ENCODE data around the gene GYG2.

DNA sequence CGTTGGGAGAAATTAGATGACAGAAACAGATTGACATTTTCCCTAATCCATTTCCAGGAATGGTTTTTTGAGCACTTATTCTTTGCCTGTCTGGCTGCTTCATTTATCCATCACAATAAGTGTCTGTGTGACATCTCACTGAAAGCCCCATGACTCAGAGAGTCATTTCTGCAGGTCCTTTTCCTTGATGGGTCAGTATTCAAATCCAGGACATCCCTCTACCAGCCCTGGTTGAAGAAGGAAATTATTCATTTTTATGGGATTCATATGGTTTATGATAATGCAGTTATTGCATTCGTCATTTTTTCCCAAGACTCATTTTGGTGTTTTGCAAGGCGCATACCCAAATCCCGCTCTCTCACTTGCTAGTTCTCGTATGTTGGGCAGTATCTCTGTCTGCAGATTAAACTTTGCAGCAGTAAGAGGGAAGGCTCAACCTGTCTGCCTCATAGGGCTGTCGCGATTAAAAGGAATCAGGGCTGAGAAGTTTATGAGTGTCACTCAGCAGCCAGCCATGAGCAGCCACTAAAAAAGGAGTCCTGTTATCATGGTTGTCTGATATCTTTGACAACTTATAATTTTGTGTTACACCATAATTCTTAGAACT is 44.0 kb downstream of the GYG2 start:
- TF ChIP-seq, protein P1, sequence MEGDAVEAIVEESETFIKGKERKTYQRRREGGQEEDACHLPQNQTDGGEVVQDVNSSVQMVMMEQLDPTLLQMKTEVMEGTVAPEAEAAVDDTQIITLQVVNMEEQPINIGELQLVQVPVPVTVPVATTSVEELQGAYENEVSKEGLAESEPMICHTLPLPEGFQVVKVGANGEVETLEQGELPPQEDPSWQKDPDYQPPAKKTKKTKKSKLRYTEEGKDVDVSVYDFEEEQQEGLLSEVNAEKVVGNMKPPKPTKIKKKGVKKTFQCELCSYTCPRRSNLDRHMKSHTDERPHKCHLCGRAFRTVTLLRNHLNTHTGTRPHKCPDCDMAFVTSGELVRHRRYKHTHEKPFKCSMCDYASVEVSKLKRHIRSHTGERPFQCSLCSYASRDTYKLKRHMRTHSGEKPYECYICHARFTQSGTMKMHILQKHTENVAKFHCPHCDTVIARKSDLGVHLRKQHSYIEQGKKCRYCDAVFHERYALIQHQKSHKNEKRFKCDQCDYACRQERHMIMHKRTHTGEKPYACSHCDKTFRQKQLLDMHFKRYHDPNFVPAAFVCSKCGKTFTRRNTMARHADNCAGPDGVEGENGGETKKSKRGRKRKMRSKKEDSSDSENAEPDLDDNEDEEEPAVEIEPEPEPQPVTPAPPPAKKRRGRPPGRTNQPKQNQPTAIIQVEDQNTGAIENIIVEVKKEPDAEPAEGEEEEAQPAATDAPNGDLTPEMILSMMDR (IDR thresholded peaks at IDR 0.05), result no peak
- TF ChIP-seq POLR2A (IDR thresholded peaks at IDR 0.05), result no peak
- TF ChIP-seq EP300 (IDR thresholded peaks at IDR 0.05), result no peak
